ENCODE results near the gene SRCAP.

DNA sequence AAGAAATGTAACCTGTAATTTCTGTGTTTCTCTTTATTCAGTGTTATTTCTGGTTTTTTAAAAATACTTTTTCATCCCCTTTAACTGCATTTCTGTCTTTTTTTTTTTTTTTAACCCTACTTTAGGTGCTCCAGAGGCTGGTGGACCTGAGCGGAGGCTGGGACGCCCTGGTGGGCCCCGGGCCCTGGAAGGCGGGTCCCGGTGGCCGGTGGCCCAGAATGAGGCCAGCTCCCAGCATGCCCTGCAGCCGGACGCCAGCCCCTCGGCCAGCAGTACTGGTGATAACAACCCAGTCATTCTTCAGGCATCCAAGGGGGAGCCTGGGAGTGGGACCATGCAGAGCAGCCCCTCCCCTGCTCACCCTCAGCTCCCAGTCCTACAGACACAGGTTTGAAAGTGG is 1.5 kb downstream of the SRCAP start:
- TF ChIP-seq CTCF (IDR thresholded peaks at IDR 0.05): no peak
- no peak for TF ChIP-seq EP300 (IDR thresholded peaks at IDR 0.05)
- no peak for TF ChIP-seq POLR2A (IDR thresholded peaks at IDR 0.05)
- TF ChIP-seq POLR2AphosphoS5 (IDR thresholded peaks at IDR 0.05): no peak

Measured in stomach (tissue), 4 donors.